ENCODE measurements around the gene PLEKHG5.

PLEKHG5 gene

GRCh38 chr1:6475381-6476133 lies 15.9 kb downstream of the PLEKHG5 start:
- no peak for FAIRE-seq

DNA sequence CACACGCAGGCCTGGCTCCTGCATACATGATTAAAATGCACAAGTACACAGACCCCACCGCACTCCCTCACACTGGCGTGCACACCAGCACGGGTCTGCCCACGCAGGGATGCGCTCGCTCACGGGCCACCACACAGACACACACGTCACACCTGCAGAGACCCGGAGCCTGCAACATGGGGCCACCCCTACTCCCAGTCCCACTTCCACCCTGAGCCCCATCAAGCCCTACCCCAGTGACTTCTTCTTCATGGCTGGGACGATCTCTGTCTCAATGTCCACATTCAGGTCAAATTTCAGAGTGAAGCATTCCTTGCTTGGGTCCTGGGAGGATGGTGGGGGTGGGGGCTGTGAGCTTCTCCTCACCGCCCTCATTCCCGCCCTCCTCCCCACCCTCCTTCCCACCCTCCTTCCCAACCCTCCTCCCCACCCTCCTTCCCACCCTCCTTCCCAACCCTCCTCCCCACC lies 16.6 kb downstream of the PLEKHG5 start:
- no peak for FAIRE-seq

DNA sequence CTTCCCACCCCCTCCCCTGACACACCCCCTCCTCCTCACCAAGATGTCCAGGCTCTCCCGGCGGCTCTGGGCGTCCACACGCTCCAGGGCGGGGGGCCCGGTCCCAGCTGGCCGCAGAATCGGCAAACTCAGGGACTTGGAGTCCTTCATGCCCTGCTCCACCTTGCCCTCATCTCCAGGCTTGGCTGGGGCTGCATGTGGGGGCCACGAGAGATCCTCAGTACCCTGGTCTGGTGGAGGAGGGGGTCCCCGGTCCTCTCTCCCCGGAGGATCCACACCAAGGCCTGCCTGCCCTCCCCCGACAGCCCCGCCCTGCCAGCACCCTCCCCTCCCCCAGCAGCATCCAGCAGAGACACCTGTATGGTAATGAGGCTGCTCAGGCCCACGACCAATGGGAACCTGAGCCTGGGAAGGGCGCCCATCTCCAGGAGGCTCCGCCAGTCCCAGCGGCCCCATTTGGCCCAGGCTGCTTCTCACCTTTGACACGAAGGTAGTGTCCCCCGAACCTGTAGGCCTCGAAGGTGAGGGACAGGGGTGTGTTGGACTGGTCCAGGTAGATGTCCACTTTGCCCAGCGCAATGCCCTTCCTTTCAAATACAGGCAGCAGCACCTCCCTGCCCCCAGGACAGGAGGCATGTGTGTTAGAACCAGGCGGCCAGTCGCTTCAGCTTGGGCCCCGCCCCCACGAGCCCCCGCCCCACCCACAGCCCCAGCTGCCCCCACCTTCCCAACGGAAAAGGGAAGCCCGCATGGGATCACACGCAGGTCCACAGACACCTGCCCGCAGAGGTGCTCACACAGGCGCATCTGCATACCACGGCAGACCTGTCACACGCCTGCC lies 17.3 kb downstream of the PLEKHG5 start:
- no peak for FAIRE-seq

DNA sequence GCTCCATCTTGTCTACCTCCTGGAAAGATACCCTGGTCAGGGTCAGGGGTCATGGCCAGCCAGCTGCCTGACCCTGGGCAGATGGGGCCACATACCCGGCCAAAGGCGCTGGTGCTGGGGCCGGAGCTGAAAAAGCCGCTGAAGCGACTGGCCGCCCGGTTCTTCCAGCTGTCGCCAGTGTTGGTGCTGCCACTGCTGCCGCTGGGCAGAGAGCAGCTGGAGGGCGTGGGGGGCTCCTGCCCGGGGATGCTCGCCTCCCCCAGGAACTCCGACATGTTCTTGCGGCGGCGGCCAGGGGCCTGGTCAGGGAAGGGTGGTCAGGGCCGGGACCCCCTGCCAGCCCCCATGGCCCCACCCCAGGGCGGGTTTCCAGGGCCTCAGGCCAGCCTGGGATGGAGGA lies 18.3 kb downstream of the PLEKHG5 start:
- no peak for FAIRE-seq

DNA sequence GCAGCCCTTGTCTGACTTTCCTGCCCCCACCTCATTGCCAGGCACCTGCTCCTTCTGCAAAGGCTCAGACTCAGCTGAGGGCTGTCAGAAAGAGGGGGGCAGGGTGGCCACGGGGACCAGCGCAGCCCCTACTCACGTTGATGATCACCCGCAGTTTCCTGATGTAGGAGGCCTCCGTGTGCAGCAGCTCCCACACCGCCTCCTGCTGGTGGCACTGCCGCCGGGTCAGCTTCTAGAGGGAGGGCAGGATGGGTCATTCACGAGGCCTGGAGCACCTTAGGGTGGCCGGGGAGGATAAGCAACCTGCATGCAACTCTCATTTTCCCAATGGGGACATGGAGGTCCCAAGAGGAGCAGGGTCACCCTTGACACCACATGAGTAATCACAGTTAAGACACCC lies 19.1 kb downstream of the PLEKHG5 start:
- FAIRE-seq, result no peak

DNA sequence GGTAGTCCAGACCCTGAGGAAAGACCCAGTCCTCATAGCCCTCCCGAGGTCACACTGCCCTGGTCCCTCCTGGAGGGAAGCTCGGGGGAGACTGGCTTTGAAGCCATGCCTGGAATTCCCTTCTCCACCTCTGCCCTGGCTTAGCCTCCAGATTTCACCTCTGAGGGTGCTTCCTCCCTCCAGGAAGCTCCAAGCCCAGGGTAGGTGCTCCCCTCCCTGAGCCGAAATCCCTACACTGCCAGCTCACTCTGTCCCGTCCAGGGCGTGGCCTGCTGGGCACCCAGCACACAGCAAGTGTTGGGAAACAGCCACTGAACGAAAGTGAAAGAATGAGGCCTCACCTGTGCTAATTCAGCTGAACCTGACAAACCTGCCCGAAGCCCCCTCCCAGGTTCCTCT lies 19.5 kb downstream of the PLEKHG5 start:
- FAIRE-seq, result no peak

DNA sequence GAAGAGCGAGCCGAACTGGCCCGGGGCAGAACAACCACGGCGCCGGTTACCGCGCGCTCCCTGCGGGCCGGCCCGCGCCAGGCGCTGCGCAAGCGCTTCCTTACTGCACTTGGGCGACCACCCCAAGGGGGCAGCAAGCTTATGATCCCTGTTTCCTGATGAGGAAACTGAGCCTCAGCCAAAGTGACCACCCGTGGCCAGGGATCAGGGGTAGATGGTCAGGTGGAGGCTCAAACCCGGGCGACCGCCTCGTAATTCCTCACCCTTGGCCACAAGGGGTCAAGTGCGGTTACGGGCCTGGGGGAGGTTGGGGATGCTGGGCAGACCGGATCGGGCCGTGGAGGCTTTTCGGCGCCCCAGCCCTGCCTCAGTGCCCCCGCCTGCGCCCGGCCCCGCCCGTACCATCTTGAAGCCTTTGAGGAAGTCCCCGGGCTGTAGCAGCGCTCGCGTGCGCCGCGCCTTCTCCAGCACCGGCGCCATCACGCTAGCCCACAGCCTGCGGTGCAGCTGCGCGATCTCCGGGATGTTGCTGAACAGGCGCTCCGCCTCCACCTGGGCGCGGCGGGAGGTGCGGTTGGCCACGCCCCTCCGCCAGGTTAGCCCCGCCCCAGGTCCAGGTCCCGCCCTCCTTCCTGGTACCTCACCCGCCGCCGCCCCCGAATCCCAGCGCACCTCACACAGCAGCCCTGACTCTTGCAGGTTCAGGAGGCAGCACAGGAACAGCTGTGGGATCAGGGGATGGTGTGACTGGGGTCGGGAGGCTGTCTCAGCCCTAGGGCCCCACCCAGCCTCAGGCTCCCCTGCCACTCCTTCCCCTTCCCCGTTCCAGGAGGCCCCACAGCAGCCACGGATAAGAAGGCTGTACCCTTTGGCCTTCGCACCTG lies 20.1 kb downstream of the PLEKHG5 start:
- no peak for FAIRE-seq

- no peak for FAIRE-seq
Observed at GRCh38 chr1:6470132-6471085, 21.1 kb downstream of the PLEKHG5 start.

GRCh38 chr1:6468729-6469461 lies 22.6 kb downstream of the PLEKHG5 start:
- no peak for FAIRE-seq

- no peak for FAIRE-seq
Observed at GRCh38 chr1:6467744-6468688, 23.5 kb downstream of the PLEKHG5 start.

- no peak for FAIRE-seq
Observed at GRCh38 chr1:6467224-6467623, 24.2 kb downstream of the PLEKHG5 start.

- no peak for FAIRE-seq
Observed at GRCh38 chr1:6466751-6467150, 24.7 kb downstream of the PLEKHG5 start.

DNA sequence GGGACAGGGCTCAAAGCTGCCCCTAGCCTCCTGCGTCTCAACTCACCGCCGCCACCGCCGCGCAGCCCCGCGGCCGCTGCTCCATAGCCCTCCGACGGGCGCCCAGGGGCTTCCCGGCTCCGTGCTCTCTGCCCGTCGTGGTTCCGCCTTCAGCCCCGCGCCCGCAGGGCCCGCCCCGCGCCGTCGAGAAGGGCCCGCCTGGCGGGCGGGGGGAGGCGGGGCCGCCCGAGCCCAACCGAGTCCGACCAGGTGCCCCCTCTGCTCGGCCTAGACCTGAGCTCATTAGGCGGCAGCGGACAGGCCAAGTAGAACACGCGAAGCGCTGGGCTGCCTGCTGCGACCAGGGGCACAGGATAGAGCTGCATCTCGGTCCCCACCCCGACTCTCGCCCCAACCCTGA lies 25.4 kb downstream of the PLEKHG5 start, which contains the start of gene TNFRSF25:
Gene TNFRSF25 (minus strand): TSS at position 151 of the 400 bp plus-strand sequence. CDS start 66 bp downstream, at position 85.
- no peak for FAIRE-seq

DNA sequence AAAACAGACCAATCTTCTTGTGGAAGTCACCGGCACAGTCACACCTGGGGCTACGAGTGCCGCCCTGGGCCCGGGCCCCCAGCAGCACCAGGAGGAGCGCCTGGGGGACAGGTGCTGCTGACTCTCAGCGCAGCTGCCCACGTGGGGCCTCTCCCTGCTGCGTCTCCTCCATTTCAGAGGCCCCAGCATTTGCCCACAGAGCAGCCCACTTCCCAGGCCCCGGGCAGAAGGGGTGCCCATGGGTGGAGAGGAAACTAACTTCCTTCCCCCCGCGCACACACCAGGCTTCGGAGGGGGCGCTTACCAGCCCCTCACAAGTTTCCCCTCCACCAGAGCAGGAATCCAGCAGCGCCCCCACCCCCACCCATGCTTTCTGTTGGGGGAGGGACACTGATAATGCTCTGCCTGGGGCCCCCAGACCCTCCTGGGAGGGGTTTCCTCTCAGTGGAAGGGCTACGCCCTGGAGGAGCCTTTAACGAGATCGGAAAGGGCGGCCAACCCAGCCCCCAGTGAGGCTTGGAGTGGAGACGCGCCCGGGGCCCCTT lies 25.9 kb downstream of the PLEKHG5 start:
- no peak for FAIRE-seq

DNA sequence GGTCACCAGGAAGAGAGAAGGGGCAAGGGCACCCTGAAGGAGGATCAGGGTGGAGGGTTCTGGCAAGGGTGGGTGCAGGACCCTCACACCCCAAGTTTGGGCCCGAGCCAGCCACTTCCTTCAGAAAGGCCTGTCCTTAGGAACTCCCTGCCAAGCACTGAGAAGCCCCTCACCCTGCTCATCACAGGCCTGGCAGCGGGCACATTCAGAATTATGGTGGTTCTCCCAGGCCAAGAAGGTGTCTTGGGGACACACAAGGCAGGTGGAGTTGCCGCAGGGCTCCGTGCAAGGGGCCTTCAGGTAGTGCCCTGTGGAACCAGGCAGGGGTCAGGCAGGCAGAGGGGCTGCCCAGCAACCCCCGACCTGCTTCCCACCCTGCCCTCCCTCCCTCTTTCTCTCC lies 26.6 kb downstream of the PLEKHG5 start:
- no peak for FAIRE-seq

DNA sequence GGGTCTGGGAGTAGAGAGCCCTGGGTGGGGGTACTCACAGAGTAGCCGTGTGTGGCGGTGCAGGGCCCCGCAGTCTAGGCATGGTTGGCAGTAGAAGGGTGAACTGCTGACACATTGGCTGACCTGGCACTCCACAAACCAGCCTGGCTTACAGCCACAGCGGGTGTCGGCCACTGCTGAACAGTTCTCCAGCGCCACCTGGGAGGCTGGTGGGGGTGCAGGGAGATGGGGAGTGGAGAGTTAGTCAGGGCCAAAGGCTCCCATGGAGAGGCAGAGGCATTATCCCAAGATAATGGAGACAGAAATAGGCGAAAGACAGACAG lies 27.0 kb downstream of the PLEKHG5 start:
- no peak for FAIRE-seq

DNA sequence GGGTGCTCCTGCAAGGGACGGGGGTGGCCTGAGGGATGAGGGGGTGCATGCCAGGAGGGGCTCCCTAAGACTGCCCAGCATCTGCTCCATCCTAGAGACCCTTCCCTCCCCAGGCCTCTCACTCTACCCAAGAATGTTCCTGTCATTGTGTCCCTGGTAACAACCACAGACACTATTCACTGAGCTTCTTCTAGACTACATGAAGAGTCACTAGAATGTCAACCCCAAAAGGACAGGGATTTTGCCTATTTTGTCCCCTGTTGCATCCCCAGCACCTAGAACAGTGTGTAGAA lies 28.4 kb downstream of the PLEKHG5 start:
- no peak for FAIRE-seq

DNA sequence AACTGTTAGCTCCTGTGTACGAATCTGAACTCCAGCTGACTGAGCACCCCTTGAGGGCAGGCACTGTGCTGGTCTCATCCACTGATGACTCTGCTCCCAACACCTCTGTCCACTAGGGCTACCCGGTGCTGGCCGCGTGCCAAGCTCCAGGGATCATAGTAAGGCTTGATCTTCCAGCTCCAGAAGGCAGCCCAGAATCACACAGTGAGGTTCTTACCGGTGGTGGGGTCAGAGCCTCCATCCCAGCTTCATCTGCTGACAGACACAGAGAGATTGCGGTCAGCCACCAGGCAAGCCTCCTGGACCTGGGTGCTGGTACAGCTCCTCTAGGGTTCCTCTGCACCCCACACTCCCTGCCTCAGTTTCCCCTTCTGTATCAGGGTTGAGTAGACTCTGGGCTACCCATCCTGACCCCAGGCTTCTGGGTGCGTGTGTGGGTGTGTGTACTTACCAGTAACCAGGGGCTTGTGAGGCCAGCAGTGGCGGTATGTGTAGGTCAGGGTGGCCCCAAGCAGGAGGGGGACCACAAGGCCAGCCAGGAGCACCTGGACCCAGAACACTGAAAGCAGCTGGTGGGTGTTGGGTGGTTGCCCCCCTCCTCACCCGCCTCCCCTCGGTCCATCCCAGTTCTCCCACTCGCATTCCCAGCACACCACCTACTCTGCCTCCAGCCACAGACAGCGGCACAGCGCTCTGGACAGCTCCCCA lies 28.9 kb downstream of the PLEKHG5 start:
- no peak for FAIRE-seq
